ENCODE data around the gene CAMK2N1. TPM values are rescaled to one million over a fixed set of nuclear protein-coding genes. Genes with fewer than 3 reads are reported as not detected.

The CAMK2N1 gene
- total and polyA plus RNA-seq, 2 experiments from 2014 or later = 0.52 to 2.9 TPM

GRCh38 chr1:20474996-20475395 lies 11.0 kb downstream of the CAMK2N1 start (continued):
- no peak for TF ChIP-seq REST (IDR thresholded peaks at IDR 0.05; ENCODE audit: unreplicated experiment)
- no peak for TF ChIP-seq EZH2 (IDR thresholded peaks at IDR 0.05; ENCODE audit: low read depth, unreplicated experiment)
- TF ChIP-seq STAT1 (IDR thresholded peaks at IDR 0.05; ENCODE audit: unreplicated experiment) = no peak

DNA sequence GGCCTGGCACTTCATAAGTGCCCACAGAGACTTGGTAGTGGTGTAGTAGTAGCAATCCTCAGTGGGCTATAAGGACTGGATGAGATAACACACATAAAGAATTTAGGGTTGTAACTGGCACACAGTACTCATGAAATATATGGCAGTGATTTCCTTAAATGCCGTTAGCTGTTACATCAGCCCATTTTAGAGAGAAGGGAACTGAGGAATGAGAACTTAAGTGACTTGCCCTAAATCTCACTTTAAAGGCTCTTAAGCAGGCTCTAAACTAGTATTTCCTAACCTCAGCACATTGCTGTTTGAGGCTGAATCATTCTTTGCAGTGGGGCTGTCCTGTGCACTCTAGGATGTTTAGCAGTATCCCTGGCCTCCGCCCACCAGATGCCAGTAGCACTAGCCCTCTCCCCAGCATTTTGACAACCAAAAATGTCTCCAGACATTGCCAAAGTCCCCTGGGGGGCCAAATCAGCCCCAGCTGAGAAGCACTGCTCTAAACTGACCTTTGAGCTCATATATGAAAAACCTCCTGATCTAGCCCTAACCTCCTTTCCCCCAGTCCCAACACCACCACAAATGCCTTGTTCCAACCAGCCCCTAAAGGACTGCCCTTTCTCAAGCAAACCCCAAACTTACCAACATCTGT lies 11.6 kb downstream of the CAMK2N1 start:
- H4K20me1 ChIP-seq (replicated peaks; ENCODE audit: insufficient read depth) = no peaks in the 10 kb centered on the region
- H3K27ac ChIP-seq (ENCODE audit: low read depth) = no peak overlapping the region
- DNase-seq (ENCODE audit: low spot score) = no peak
- H3K4me3 Mint-ChIP-seq = no peak overlapping the region
- no peak overlapping the region for H3K4me2 ChIP-seq
- TF ChIP-seq ZNF114 (CRISPR knock-in tag; IDR thresholded peaks at IDR 0.05) (no peak), JUNB (IDR thresholded peaks at IDR 0.05; ENCODE audit: unreplicated experiment) (no peak)
- H3K27me3 ChIP-seq (ENCODE audit: insufficient read depth) = peaks cover 23% of the 10 kb centered on the region; the same call in 1 of the 2 replicates
- H3K4me3 ChIP-seq = no peak overlapping the region
- peaks cover 43% of the 10 kb centered on the region for H3K4me1 Mint-ChIP-seq
- peaks cover 32% of the 10 kb centered on the region for H3K4me1 ChIP-seq (ENCODE audit: insufficient read depth)
- H3K36me3 ChIP-seq (ENCODE audit: insufficient read depth) = no peaks in the 10 kb centered on the region
- H2AFZ ChIP-seq = no peak overlapping the region
- H3K9me3 Mint-ChIP-seq = no peaks in the 10 kb centered on the region
- peaks cover 20% of the 10 kb centered on the region for H3K27me3 Mint-ChIP-seq (ENCODE audit: insufficient read depth, low read depth, poor library complexity)
- H3K9me2 ChIP-seq (ENCODE audit: insufficient read depth) = no peaks in the 10 kb centered on the region
- H3K27ac Mint-ChIP-seq = no peak overlapping the region
- no peak for ATAC-seq
- H3K79me2 ChIP-seq (replicated peaks; ENCODE audit: insufficient read depth) = no peaks in the 10 kb centered on the region
- no peaks in the 10 kb centered on the region for H3F3A ChIP-seq (replicated peaks; ENCODE audit: low read depth)
- no peaks in the 10 kb centered on the region for H3K36me3 Mint-ChIP-seq (ENCODE audit: low read depth)

GRCh38 chr1:20473894-20474293 lies 12.1 kb downstream of the CAMK2N1 start:
- ATAC-seq = no peak
- Histone ChIP-seq H3K79me2 (replicated peaks; ENCODE audit: insufficient read depth) (no peaks in the 10 kb centered on the region), H3K9me2 (ENCODE audit: insufficient read depth) (no peaks in the 10 kb centered on the region), H3K4me3 (peak overlapping the region; percentile 45), H4K20me1 (replicated peaks; ENCODE audit: insufficient read depth) (no peaks in the 10 kb centered on the region), H2AFZ (peak overlapping the region; percentile 57; the same call in 1 of the 2 replicates), H3K27ac (ENCODE audit: low read depth) (no peak overlapping the region), H3K4me1 (ENCODE audit: insufficient read depth) (peaks cover 32% of the 10 kb centered on the region), H3F3A (replicated peaks; ENCODE audit: low read depth) (no peaks in the 10 kb centered on the region), H3K4me2 (peak overlapping the region; percentile 75; the same call in 1 of the 2 replicates), H3K36me3 (ENCODE audit: insufficient read depth) (no peaks in the 10 kb centered on the region), H3K27me3 (ENCODE audit: insufficient read depth) (peaks cover 21% of the 10 kb centered on the region; the same call in 1 of the 2 replicates)
- Mint-ChIP-seq H3K27ac (no peak overlapping the region), H3K27me3 (ENCODE audit: insufficient read depth, low read depth, poor library complexity) (peaks cover 20% of the 10 kb centered on the region), H3K4me3 (no peak overlapping the region; the same call in 2 of the 3 replicates), H3K36me3 (ENCODE audit: low read depth) (no peaks in the 10 kb centered on the region), H3K9me3 (no peaks in the 10 kb centered on the region), H3K4me1 (peaks cover 43% of the 10 kb centered on the region)
- DNase-seq (ENCODE audit: low spot score) = no peak
- TF ChIP-seq POLR2AphosphoS5 (IDR thresholded peaks at IDR 0.05; ENCODE audit: low read depth) = no peak
- TF ChIP-seq EZH2 (IDR thresholded peaks at IDR 0.05; ENCODE audit: low read depth, unreplicated experiment) = no peak
- no peak for TF ChIP-seq NANOG (IDR thresholded peaks at IDR 0.05; ENCODE audit: borderline replicate concordance)
- TF ChIP-seq ZNF114 (CRISPR knock-in tag; IDR thresholded peaks at IDR 0.05) = no peak
- TF ChIP-seq, protein P1, sequence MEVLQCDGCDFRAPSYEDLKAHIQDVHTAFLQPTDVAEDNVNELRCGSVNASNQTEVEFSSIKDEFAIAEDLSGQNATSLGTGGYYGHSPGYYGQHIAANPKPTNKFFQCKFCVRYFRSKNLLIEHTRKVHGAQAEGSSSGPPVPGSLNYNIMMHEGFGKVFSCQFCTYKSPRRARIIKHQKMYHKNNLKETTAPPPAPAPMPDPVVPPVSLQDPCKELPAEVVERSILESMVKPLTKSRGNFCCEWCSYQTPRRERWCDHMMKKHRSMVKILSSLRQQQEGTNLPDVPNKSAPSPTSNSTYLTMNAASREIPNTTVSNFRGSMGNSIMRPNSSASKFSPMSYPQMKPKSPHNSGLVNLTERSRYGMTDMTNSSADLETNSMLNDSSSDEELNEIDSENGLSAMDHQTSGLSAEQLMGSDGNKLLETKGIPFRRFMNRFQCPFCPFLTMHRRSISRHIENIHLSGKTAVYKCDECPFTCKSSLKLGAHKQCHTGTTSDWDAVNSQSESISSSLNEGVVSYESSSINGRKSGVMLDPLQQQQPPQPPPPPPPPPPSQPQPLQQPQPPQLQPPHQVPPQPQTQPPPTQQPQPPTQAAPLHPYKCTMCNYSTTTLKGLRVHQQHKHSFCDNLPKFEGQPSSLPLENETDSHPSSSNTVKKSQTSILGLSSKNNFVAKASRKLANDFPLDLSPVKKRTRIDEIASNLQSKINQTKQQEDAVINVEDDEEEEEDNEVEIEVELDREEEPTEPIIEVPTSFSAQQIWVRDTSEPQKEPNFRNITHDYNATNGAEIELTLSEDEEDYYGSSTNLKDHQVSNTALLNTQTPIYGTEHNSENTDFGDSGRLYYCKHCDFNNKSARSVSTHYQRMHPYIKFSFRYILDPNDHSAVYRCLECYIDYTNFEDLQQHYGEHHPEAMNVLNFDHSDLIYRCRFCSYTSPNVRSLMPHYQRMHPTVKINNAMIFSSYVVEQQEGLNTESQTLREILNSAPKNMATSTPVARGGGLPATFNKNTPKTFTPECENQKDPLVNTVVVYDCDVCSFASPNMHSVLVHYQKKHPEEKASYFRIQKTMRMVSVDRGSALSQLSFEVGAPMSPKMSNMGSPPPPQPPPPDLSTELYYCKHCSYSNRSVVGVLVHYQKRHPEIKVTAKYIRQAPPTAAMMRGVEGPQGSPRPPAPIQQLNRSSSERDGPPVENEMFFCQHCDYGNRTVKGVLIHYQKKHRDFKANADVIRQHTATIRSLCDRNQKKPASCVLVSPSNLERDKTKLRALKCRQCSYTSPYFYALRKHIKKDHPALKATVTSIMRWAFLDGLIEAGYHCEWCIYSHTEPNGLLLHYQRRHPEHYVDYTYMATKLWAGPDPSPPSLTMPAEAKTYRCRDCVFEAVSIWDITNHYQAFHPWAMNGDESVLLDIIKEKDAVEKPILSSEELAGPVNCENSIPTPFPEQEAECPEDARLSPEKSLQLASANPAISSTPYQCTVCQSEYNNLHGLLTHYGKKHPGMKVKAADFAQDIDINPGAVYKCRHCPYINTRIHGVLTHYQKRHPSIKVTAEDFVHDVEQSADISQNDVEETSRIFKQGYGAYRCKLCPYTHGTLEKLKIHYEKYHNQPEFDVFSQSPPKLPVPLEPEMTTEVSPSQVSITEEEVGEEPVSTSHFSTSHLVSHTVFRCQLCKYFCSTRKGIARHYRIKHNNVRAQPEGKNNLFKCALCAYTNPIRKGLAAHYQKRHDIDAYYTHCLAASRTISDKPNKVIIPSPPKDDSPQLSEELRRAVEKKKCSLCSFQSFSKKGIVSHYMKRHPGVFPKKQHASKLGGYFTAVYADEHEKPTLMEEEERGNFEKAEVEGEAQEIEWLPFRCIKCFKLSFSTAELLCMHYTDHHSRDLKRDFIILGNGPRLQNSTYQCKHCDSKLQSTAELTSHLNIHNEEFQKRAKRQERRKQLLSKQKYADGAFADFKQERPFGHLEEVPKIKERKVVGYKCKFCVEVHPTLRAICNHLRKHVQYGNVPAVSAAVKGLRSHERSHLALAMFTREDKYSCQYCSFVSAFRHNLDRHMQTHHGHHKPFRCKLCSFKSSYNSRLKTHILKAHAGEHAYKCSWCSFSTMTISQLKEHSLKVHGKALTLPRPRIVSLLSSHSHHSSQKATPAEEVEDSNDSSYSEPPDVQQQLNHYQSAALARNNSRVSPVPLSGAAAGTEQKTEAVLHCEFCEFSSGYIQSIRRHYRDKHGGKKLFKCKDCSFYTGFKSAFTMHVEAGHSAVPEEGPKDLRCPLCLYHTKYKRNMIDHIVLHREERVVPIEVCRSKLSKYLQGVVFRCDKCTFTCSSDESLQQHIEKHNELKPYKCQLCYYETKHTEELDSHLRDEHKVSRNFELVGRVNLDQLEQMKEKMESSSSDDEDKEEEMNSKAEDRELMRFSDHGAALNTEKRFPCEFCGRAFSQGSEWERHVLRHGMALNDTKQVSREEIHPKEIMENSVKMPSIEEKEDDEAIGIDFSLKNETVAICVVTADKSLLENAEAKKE (CRISPR knock-in tag; IDR thresholded peaks at IDR 0.05) = no peak
- no peak for TF ChIP-seq JUNB (IDR thresholded peaks at IDR 0.05; ENCODE audit: unreplicated experiment)
- TF ChIP-seq, protein P2, sequence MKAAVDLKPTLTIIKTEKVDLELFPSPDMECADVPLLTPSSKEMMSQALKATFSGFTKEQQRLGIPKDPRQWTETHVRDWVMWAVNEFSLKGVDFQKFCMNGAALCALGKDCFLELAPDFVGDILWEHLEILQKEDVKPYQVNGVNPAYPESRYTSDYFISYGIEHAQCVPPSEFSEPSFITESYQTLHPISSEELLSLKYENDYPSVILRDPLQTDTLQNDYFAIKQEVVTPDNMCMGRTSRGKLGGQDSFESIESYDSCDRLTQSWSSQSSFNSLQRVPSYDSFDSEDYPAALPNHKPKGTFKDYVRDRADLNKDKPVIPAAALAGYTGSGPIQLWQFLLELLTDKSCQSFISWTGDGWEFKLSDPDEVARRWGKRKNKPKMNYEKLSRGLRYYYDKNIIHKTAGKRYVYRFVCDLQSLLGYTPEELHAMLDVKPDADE (IDR thresholded peaks at IDR 0.05) = no peak

Data from GM23338 (cell line).